GM19239 (cell line): ENCODE results near the gene ZNF462.

Experiments
- DNase-seq: peaks from one replicate; pipeline ENCODE4 v3.0.0; 2011; ENCODE audit warnings: low spot score; ENCODE audit not compliant: insufficient read length
- FAIRE-seq: peaks from 2 replicates; lab custom pipeline; 2011; peaks lifted over from hg19 to GRCh38; lab: Jason Lieb, UNC

Gene ZNF462

GRCh38 chr9:106862110-106862820 is 701 bp upstream of the ZNF462 start:
- FAIRE-seq (no peak), DNase-seq (no peak)

DNA sequence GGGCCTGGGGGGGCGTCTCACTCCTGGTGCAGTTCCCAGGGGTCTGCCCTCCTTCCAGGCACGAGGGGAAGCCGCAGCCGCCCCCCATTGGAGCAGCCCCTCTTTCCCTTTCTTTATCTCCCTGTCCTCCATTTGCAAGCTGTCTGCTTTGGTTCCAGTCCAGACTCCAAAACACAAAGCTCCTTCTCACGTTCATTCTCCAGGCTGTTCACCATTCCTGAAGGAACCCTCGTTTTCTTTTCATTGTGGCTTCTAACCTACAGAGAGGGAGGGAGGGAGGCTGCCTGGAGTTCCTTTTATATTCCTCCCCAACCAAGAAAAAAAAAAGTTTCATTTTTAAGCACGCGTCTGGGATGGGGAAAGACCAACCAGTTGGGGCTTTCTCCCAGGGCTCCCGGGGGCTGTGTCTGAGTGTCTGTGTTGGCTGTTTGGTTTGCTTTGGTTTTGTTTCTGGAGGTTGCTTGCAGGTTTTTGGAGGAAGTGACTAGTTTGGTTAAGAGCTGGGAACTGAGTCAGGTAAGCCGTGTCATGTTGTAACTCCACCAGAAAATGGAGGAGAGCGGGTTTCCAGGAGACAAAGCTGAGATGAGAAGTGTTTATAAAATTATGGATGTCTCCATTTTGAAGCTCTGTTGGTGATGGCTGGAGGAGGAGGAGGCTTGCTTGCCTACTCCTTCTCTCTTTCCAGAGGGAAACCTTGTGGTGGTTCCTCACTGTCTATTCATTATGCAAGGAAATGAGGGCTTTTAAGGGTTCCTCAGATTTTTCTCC is 1.6 kb downstream of the ZNF462 start:
- no peak for DNase-seq
- FAIRE-seq: no peak

GRCh38 chr9:106866243-106866642 is 3.3 kb downstream of the ZNF462 start:
- DNase-seq (no peak), FAIRE-seq (no peak)

DNA sequence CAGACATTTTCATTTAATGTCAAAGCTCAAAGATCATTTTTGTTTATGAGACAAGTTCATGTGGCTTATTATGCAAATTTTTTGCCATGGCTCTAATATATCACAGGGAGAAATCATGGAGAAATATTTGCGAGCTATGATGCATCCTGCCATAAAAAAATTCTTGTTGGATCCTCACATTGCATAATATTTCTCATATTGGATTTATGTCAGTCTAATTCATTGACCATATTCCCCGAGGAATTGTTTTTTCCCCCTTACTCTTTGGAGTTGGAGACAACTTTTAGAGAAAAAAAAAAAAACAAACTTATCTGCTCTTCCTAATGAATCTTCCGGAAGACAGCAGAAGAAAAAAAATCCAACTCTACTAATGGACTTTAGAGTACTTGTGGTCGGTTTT is 4.3 kb downstream of the ZNF462 start:
- FAIRE-seq (no peak), DNase-seq (no peak)

DNA sequence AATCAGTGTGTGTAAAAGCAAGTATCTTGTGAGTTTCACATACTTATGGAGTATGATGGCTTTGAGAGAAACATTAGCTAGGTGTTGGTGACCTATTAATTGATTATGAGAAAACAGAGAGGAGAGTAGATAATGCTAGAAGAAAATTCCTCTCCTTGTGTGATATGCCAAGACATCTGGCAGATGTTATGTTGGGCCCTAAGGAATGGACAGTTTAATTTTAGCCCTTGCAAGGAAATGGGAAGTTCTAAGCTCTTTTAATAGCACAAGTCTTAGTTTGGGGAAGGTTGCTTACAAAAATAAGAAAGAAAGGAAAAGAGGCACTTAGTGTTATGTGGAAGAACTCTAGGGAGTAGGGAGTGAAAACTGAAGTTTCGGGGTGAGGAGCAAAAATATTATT is 5.1 kb downstream of the ZNF462 start:
- FAIRE-seq: no peak
- DNase-seq: no peak

DNA sequence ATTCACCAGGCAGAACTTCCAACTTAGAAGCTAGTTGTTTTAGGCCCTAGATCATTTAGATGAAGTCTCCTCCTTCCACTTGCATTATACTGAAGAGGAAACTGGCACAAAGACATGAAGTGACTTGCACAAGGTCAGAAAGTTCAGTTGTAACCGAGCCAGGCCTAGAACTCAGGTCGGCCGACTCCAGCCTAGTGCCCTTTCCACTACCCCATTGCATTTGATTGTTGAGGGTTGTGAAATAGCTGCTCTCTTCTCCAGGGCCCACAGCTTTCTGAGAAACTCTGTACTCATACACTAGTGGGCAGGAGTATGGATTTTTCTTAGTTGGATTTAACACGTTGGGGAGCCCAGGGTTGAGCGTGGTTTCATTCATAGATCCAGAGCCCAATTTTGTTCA is 5.6 kb downstream of the ZNF462 start:
- FAIRE-seq (no peak), DNase-seq (no peak)

DNA sequence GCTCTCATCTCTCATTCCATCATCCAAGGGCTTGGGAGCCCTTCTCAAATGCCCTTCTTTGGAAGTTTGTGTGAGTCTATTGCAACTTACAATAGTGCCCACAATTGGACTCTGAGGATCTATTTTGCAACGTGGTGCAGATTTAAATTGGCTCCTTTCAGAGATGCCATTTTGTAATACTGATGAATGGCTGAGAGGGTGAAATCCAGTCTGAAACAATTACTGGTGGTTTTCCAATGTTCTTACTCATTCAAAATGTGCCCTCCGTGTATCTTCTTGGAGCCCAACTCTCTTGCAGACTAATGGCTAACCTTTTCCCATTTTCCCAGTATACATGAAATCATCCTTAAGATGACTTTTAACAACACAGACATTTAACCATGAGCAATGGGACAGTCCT is 6.1 kb downstream of the ZNF462 start:
- DNase-seq: no peak
- no peak for FAIRE-seq

- FAIRE-seq: no peak
- DNase-seq: no peak
Measured at GRCh38 chr9:106869458-106869857, 6.5 kb downstream of the ZNF462 start.

DNA sequence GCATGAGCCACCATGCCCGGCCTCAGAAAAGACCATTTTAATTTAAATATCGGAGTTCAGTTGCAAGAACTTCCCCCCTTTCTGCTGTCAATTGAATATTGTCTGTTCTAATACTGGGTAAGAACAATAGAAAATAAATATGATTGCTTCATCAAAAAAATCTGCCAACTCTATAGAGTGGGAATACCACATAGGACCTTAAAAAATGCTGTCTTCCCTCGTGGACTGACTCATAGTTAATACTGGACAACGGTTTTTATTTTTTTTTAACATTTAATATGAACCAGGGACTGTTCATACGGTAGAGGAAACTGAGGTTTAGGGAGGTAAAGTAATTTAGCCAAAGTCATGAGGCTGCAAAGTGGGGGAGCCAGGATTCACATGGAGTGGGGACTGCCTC is 9.7 kb downstream of the ZNF462 start:
- FAIRE-seq: no peak
- no peak for DNase-seq

GRCh38 chr9:106874031-106874430 is 11.1 kb downstream of the ZNF462 start:
- DNase-seq (no peak), FAIRE-seq (no peak)

DNA sequence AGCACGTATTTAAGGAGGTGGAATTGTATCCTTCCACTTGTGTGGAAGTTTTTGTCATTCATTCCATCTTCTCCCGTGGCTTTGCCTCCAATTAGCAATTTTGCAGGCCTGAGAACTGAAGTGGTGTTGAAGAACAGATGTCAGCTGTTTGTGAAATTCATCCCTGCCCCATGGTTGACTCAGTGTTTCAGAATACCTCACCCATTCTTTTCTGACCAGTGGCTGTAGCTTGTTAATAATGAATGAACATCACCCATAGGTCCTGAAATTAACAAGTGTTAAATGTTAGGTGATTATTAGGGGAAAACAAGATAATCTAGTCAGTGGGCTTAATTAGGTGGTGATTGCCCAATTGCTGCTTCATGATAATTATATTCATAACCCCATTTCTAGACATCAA is 11.7 kb downstream of the ZNF462 start:
- FAIRE-seq (no peak), DNase-seq (no peak)

GRCh38 chr9:106875529-106875928 is 12.6 kb downstream of the ZNF462 start:
- FAIRE-seq (no peak), DNase-seq (no peak)

DNA sequence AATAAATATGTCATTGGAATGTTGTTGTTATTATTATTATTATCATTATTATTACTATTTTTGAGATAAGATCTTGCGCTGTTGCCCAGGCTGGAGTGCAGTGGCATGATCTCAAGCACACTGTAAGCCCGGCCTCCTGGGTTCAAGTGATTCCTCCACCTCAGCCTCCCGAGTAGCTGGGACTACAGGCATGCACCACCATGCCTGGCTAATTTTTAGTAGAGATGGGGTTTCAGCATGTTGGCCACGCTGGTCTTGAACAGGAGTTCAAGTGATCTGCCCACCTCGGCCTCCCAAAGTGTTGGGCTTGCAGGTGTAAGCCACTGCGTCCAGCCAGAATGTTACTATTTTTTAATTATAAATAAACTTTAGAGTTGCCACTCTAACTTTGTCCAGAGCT is 14.4 kb downstream of the ZNF462 start:
- no peak for DNase-seq
- FAIRE-seq: no peak

- no peak for DNase-seq
- no peak for FAIRE-seq
Measured at GRCh38 chr9:106878081-106878837, 15.3 kb downstream of the ZNF462 start.

- FAIRE-seq: no peak
- no peak for DNase-seq
Measured at GRCh38 chr9:106878934-106879333, 16.0 kb downstream of the ZNF462 start.

DNA sequence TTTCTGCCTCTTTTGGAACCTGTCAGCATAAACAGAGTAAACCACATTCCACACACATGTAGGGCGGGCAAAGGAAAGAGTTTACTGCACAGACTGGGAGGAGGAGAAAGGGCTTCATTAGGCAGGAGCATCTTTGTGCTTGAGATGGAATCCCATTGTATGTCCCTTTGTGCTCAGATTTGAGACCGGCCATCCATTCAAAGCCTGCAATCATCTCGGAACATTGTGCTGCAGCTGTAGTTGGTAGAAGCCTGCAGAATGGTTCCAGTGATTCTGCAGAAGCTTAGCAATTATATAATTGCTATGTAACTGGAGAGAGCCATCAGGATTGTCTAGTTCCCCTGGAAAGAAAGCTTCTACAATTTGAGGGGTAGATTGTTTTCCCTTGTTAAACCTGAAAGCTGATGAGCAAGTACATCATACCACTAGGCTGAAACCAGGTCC is 16.5 kb downstream of the ZNF462 start:
- DNase-seq: no peak
- FAIRE-seq: no peak

- DNase-seq (no peak), FAIRE-seq (no peak)
Measured at GRCh38 chr9:106880081-106880480, 17.1 kb downstream of the ZNF462 start.

GRCh38 chr9:106880863-106881262 is 17.9 kb downstream of the ZNF462 start:
- FAIRE-seq: no peak
- DNase-seq: no peak

GRCh38 chr9:106883030-106883429 is 20.1 kb downstream of the ZNF462 start:
- no peak for DNase-seq
- FAIRE-seq: no peak

DNA sequence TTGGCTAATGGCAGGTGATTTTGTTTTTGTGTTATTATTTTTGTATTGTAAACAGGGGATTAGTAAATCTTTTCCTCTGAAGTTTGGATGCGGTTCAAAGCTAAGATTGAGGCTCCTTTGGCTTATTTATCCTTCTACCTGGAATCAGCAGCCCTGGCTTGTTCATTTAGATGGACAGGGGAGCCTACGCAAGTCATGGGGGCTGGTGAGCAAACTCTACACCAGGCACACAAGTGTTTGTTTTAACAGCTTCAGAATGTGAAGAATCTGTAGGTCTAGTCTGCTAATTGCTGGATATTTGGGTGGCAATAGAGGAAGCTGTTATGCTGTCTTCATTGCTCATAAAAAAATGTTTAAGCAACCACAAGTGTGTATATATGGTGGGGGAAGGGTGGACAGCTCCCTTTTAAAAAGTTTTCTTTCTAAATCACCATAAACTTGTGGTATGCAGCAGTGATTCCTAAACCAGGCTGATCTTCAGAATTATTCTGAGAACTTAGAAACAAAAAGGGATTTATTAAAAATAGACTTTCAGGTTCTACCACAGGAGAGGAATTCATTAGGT is 20.7 kb downstream of the ZNF462 start:
- DNase-seq (no peak), FAIRE-seq (no peak)

- FAIRE-seq: no peak
Measured at GRCh38 chr9:106885451-106885850, 22.5 kb downstream of the ZNF462 start.

More at GRCh38 chr9:106885451-106885850, 22.5 kb downstream of the ZNF462 start:
- DNase-seq: no peak
